CD14-positive monocyte (primary cell): Measurements from ENCODE around the gene CFAP299. TPM values are rescaled to one million over a fixed set of nuclear protein-coding genes. Genes with fewer than 3 reads are reported as not detected.
"Not testable (repeated sequence)": the region's sequence is repeated elsewhere in the genome, so short reads cannot be mapped to it uniquely, and the experiment has no call there.

Experiments
- DNase-seq, 3 donors: peaks; one replicate each; pipeline ENCODE4 v3.0.0-alpha.2; 2011 to 2022
- H2AFZ ChIP-seq: 2 replicates; pipeline ENCODE4 v1.6.0; 2012; ENCODE audit warnings: mild to moderate bottlenecking, low read depth, low read length, inconsistent platforms; ENCODE audit not compliant: insufficient read depth, poor library complexity, severe bottlenecking
- H3K27ac ChIP-seq, 2 donors: 1 replicate in 1 of 2; 2 replicates in 1 of 2; pipeline ENCODE4 v1.5.1; 2012 to 2013; ENCODE audit warnings: low read length in 2 of 2, control low read depth in 1 of 2, inconsistent platforms in 1 of 2, low read depth in 1 of 2, mild to moderate bottlenecking in 1 of 2
- H3K27me3 ChIP-seq, 2 donors: one replicate each; pipeline versions ENCODE4 v1.6.0 to v1.6.1; 2011 to 2013; ENCODE audit warnings: low read length in 2 of 2; ENCODE audit not compliant: control insufficient read depth in 2 of 2, insufficient read depth in 2 of 2
- H3K36me3 ChIP-seq, 2 donors: replicated peaks in 1 of 2; 1 replicate in 1 of 2; 2 replicates in 1 of 2; pipeline versions ENCODE4 v1.5.1 to v1.6.1; 2012 to 2013; ENCODE audit warnings: low read length in 2 of 2, control low read depth in 1 of 2, inconsistent platforms in 1 of 2, mild to moderate bottlenecking in 1 of 2; ENCODE audit not compliant: insufficient read depth in 2 of 2, control insufficient read depth in 1 of 2
- H3K4me1 ChIP-seq, 2 donors: 1 replicate in 1 of 2; 2 replicates in 1 of 2; pipeline versions ENCODE4 v1.5.1 to v1.6.1; 2012 to 2013; ENCODE audit warnings: low read length in 2 of 2, control low read depth in 1 of 2, inconsistent platforms in 1 of 2, mild to moderate bottlenecking in 1 of 2, moderate library complexity in 1 of 2; ENCODE audit not compliant: insufficient read depth in 2 of 2, control insufficient read depth in 1 of 2
- H3K4me2 ChIP-seq: replicated peaks from 2 replicates; pipeline ENCODE3; 2012; ENCODE audit warnings: low read length, moderate library complexity, mild to moderate bottlenecking; ENCODE audit not compliant: poor library complexity, severe bottlenecking; ENCODE audit errors: extremely low read depth
- H3K4me3 ChIP-seq, 3 experiments: fragments of 200-600 bp in 1 of 3; sonication (generic) in 1 of 3; replicated peaks in 1 of 3; 1 replicate in 2 of 3; 2 replicates in 1 of 3; pipeline ENCODE4 v1.5.1; 2011 to 2013; ENCODE audit warnings: low read length in 3 of 3, mild to moderate bottlenecking in 3 of 3, control low read depth in 2 of 3, low read depth in 2 of 3, inconsistent platforms in 1 of 3, moderate library complexity in 1 of 3
- H3K79me2 ChIP-seq: 2 replicates; pipeline ENCODE4 v1.6.0; 2012; ENCODE audit warnings: mild to moderate bottlenecking, control low read depth, inconsistent platforms, low read length, moderate library complexity; ENCODE audit not compliant: insufficient read depth
- H3K9ac ChIP-seq: 2 replicates; pipeline ENCODE4 v1.6.0; 2017; ENCODE audit warnings: low read length, mild to moderate bottlenecking; ENCODE audit not compliant: insufficient read depth, poor library complexity, severe bottlenecking
- H3K9me3 ChIP-seq, 2 donors: replicated peaks in 1 of 2; 1 replicate in 1 of 2; 2 replicates in 1 of 2; pipeline versions ENCODE4 v1.5.1 to v1.6.1; 2012 to 2013; ENCODE audit warnings: low read length in 2 of 2, control low read depth in 1 of 2; ENCODE audit not compliant: control insufficient read depth in 1 of 2, insufficient read depth in 1 of 2
- H4K20me1 ChIP-seq: 2 replicates; pipeline ENCODE4 v1.6.0; 2012; ENCODE audit warnings: mild to moderate bottlenecking, low read length, control low read depth, moderate library complexity; ENCODE audit not compliant: insufficient read depth
- H3K27ac Mint-ChIP-seq, 7 donors: one replicate each; pipeline ENCODE4 v1.8.0; 2020; ENCODE audit warnings: mild to moderate bottlenecking in 7 of 7, mixed read lengths in 7 of 7, moderate library complexity in 6 of 7, inconsistent platforms in 2 of 7
- H3K27me3 Mint-ChIP-seq, 3 donors: one replicate each; pipeline ENCODE4 v1.8.0; 2021 to 2022; ENCODE audit warnings: low read depth in 3 of 3, mild to moderate bottlenecking in 3 of 3, mixed read lengths in 3 of 3, moderate library complexity in 3 of 3, inconsistent platforms in 1 of 3
- H3K36me3 Mint-ChIP-seq, 2 donors: one replicate each; pipeline ENCODE4 v1.8.0; 2020; ENCODE audit warnings: mixed read lengths in 2 of 2, inconsistent platforms in 1 of 2, mild to moderate bottlenecking in 1 of 2
- H3K4me1 Mint-ChIP-seq: one replicate; pipeline ENCODE4 v1.8.0; 2020; ENCODE audit warnings: mild to moderate bottlenecking, mixed read lengths
- H3K4me3 Mint-ChIP-seq, 2 donors: one replicate each; pipeline ENCODE4 v1.8.0; 2020; ENCODE audit warnings: mild to moderate bottlenecking in 2 of 2, mixed read lengths in 2 of 2, moderate library complexity in 1 of 2
- H3K9me3 Mint-ChIP-seq, 7 donors: one replicate each; pipeline ENCODE4 v1.8.0; 2020 to 2022; ENCODE audit warnings: mixed read lengths in 7 of 7, mild to moderate bottlenecking in 6 of 7, moderate library complexity in 6 of 7, inconsistent platforms in 2 of 7
- WGBS: methylation state at CpG from one replicate; pipeline ENCODE4 v1.1.5; 2013; ENCODE audit warnings: missing lambda C conversion rate; ENCODE audit not compliant: insufficient coverage; 5-methylcytosine and 5-hydroxymethylcytosine counted together
- intact Hi-C, 2 donors: fragments of 100-400 bp; cut with micrococcal nuclease; formaldehyde crosslinking; loops; one replicate each; pipeline versions ENCODE4 v1.15.0 to v1.15.1; 2023
- polyA plus RNA-seq, 3 donors: library from polyadenylated mRNA; depleted of rRNA in 1 of 3; unstranded in 2 of 3; stranded (reverse) in 1 of 3; fragments of 300-500 nt in 2 of 3; fragments of >200 nt in 1 of 3; fragmentation: Illumina TruSeq in 2 of 3; gene quantifications; 1 replicate in 2 of 3; 2 replicates in 1 of 3; pipeline ENCODE4 v1.2.3, GENCODE V29; 2012 to 2021
- TF ChIP-seq, protein P1 (sequence below): fragments of 200-600 bp; IDR thresholded peaks from one replicate; pipeline ENCODE4 v1.8.0; 2022; ENCODE audit warnings: antibody characterized with exemption, mild to moderate bottlenecking

Gene CFAP299
- polyA plus RNA-seq, 3 donors = not detected

DNA sequence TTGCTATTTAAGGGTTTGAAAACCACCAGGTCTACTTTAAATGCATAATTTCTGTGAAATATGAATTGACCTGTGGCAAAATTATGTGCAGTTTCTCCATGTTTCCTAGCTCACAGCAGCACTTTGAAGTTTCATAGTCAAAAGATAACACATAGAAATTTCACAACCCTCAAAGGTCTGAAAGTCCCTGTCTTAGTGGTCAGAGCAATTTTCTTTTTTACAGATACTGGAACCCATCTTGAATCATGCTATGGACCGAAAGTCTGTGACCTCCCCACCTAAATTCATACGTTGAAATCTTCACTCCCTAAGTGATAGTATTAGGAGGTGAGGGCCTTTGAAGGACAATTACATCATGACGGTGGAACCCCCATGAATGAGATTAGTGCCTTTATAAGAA is 454.6 kb downstream of the CFAP299 start:
- Histone ChIP-seq H3K36me3 (no peaks in the 10 kb centered on the region), H3K4me3 (no peak overlapping the region), H3K4me2 (no peak overlapping the region), H3K9me3 (peaks cover 0 to 3% of the 10 kb centered on the region in 2 donors), H3K27ac (no peak overlapping the region), H4K20me1 (no peaks in the 10 kb centered on the region), H3K4me1 (no peaks in the 10 kb centered on the region), H3K79me2 (no peaks in the 10 kb centered on the region), H3K9ac (no peak overlapping the region), H2AFZ (no peak overlapping the region), H3K27me3 (no peaks in the 10 kb centered on the region)
- Mint-ChIP-seq H3K9me3 (peaks cover 0 to 8% (median 3%) of the 10 kb centered on the region in 7 donors), H3K4me3 (no peak overlapping the region), H3K4me1 (no peaks in the 10 kb centered on the region), H3K27ac (no peak overlapping the region), H3K36me3 (no peaks in the 10 kb centered on the region), H3K27me3 (no peaks in the 10 kb centered on the region)
- no peak for DNase-seq
- no CpG with 5 or more reads among the region's 3 CpGs for WGBS
- TF ChIP-seq, protein P1, sequence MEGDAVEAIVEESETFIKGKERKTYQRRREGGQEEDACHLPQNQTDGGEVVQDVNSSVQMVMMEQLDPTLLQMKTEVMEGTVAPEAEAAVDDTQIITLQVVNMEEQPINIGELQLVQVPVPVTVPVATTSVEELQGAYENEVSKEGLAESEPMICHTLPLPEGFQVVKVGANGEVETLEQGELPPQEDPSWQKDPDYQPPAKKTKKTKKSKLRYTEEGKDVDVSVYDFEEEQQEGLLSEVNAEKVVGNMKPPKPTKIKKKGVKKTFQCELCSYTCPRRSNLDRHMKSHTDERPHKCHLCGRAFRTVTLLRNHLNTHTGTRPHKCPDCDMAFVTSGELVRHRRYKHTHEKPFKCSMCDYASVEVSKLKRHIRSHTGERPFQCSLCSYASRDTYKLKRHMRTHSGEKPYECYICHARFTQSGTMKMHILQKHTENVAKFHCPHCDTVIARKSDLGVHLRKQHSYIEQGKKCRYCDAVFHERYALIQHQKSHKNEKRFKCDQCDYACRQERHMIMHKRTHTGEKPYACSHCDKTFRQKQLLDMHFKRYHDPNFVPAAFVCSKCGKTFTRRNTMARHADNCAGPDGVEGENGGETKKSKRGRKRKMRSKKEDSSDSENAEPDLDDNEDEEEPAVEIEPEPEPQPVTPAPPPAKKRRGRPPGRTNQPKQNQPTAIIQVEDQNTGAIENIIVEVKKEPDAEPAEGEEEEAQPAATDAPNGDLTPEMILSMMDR = no peak
- intact Hi-C loops = no loop called here

DNA sequence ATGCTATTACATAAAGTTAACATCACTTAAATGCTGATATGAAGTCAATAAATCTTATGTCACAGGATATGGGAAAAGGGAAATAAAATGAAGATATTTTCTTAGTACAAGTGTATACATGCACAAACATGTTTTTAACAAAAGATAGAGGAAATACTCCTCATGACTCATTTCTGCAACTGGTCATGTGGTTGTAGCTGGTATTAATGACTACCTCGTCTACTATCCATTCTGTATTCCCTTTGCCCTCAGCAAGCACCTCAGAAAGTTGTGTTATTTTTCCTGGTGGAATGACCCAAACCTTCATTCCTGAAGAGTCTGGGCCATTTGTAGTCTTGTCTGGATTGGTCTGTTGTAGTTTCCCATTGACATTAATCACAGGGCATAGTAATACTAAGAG is 458.1 kb downstream of the CFAP299 start:
- intact Hi-C loops, H3K9ac ChIP-seq, H3K36me3 Mint-ChIP-seq, H3K36me3 ChIP-seq, H3K27me3 Mint-ChIP-seq, H3K79me2 ChIP-seq, H3K4me2 ChIP-seq, H3K27me3 ChIP-seq, H3K4me1 Mint-ChIP-seq, DNase-seq, H3K4me3 Mint-ChIP-seq, H2AFZ ChIP-seq, H3K27ac Mint-ChIP-seq, H3K27ac ChIP-seq, H3K4me1 ChIP-seq, H3K4me3 ChIP-seq, H4K20me1 ChIP-seq: not testable (repeated sequence)
- H3K9me3 Mint-ChIP-seq = peaks cover 5 to 23% (median 12%) of the 10 kb centered on the region in 7 donors
- peaks cover 0 to 15% of the 10 kb centered on the region in 2 donors for H3K9me3 ChIP-seq
- whole genome bisulfite sequencing = no CpG with 5 or more reads among the region's 1 CpG
